GM19239 (cell line): ENCODE results near the gene MANSC1.
"Not testable (repeated sequence)": the region's sequence is repeated elsewhere in the genome, so short reads cannot be mapped to it uniquely, and the experiment has no call there.

Source experiments
- DNase-seq: peaks from one replicate; pipeline ENCODE4 v3.0.0; 2011; ENCODE audit warnings: low spot score; ENCODE audit not compliant: insufficient read length
- FAIRE-seq: peaks from 2 replicates; lab custom pipeline; 2011; peaks lifted over from hg19 to GRCh38; lab: Jason Lieb, UNC

The MANSC1 gene

DNA sequence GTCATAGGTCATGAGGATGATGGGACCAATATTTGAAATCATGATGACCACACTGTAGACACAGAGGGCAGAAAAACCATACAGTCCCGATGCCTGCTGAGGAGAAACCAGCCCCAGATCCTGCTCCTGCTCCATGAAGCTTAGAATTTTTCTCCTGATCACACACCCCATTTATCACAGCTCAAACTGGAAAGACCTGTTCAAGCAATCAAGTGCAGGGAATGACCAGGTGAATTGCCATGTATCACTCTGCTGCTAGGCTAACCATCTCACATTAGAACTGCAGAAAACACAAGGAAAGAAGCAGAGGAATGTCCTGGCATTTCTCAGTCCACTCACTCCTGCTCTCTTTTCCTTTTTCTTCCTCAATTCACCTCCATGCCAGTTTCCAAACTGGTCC lies 18.1 kb downstream of the MANSC1 start:
- no peak for DNase-seq

GRCh38 chr12:12331244-12331771 lies 18.7 kb downstream of the MANSC1 start:
- FAIRE-seq = no peak

More for the DNA sequence above, 18.1 kb downstream of the MANSC1 start:
- FAIRE-seq = no peak

GRCh38 chr12:12327802-12328201 lies 22.2 kb downstream of the MANSC1 start:
- peak; percentile 50 for DNase-seq
- FAIRE-seq = peak; percentile 42

More at GRCh38 chr12:12331244-12331771, 18.7 kb downstream of the MANSC1 start:
- no peak for DNase-seq

GRCh38 chr12:12326262-12326661 lies 23.8 kb downstream of the MANSC1 start:
- FAIRE-seq (no peak), DNase-seq (no peak)

DNA sequence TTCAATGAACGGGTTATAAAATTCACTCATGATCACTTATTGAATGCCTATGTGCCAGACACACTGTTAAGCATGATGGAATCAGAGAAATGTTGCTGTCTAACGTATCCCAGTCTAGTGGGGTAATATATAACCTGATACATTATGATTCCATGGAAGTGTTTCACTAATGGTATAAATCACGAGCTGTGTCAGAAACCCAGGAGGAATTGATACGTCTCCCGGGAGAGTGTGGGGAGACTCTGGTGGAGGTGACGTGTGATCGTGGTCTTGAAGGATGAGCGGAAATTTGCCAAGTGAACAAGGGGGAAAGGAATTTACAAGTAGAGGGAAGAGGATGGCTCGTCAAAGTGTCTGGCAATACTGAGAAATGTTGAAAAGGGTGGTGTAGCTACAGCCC lies 26.5 kb downstream of the MANSC1 start:
- DNase-seq = no peak
- no peak for FAIRE-seq

- no peak for DNase-seq
- FAIRE-seq = no peak
Observed at GRCh38 chr12:12323118-12323517, 26.9 kb downstream of the MANSC1 start.

GRCh38 chr12:12319451-12320183 lies 30.4 kb downstream of the MANSC1 start:
- FAIRE-seq (no peak), DNase-seq (no peak)

DNA sequence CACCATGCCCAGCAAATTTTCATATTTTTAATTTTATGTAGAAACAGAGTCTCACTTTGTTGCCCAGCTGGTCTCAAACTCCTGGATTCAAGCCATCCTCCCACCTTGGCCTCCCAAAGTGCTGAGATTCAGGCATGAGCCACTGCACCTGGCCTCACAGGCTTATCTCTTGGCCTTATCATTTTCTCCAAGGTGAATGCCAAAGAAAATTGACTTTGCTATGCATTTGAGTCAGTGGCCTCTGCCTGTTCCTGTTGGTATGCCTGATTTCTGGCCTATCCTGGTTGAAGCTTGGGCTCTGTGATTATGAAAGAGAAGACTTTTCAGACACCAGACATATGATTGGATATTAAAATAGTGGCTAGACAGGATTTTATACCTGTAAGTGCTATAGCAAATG lies 34.2 kb downstream of the MANSC1 start:
- no peak for DNase-seq
- FAIRE-seq = no peak

GRCh38 chr12:12310695-12311094 lies 39.3 kb downstream of the MANSC1 start:
- FAIRE-seq, DNase-seq: not testable (repeated sequence)

GRCh38 chr12:12305568-12306300 lies 44.3 kb downstream of the MANSC1 start:
- no peak for DNase-seq
- no peak for FAIRE-seq

DNA sequence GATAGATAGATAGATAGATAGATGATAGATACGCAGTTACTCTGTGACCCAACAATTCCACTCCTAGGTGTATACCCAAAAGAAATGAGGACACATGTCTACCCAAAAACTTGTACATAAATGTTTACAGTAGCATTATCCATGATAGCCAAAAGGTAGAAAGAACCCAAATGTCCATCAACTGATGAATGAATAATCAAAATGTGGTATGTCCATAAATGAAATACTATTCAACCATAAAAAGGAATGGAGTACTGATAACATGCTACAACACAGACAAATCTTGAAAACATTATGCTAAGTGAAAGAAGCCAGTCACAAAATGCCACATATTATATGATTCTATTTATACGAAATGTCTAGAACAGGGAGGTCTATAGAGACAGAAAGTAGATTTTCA lies 47.1 kb downstream of the MANSC1 start:
- DNase-seq = no peak
- FAIRE-seq = no peak

GRCh38 chr12:12301122-12301521 lies 48.9 kb downstream of the MANSC1 start:
- DNase-seq = no peak
- no peak for FAIRE-seq

DNA sequence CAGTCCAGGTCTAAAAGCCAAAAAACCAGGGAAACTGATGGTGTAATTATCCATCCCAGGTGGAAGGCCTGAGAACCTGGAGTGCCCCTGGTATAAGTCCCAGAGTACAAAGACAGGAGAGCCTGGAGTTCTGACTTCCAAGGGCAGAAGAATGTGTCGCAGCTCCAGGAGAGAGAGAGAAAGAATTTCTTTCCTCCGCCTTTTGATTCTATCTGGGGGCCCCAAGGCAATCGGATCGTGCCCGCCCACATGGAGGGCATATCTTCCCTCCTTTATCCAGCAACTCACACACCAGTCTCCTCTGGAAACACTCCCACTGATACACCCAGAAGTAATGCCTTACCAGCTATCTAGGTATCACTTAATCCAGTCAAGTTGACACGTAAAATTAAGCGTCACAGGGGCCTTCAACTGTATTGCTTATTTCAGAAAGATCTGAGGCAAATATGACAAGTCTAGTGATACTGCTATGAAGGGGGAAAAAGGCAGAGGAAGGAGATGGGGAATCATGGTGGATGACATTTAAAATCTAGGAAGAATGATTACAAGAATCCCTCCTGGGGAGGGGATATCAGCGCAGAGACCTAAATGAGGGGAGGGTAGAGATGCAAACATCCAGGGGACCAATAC lies 52.7 kb downstream of the MANSC1 start:
- FAIRE-seq = no peak

DNA sequence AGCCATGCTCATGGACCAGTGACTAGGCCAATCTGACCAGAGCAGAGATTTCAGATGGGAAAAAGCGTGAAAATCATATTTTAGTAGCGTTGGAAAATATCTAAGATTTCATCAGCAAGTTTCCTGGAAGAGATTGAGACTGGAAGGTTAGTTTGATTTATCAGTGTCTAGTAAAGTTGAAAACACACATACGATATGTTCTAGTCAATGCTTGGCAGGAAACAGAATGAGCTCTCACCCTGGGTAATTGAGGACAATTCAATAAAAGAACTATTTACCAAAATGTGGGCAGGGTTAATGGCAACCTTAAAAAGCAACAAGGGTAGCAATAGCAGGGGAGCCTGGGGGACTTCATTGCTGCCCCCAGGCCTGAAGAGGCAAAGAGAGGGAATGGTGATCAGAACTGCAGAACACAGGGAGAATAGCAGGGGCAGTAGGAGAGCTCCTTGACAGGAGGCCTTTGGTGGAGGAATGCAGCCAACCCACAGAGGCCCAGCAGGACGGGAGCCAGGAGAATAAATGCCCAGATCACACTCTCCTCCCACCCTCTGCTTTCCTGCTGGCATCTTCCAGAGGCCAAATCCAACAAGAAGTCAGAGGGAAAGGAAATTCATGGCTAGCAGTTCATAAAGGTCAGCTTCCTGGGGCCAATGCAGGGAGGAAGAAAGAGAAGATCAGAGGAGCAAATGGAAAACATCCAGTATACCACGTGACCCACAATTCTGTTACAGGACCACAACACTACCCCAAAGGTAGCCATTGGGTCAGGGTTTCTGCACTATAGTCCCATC lies 55.6 kb downstream of the MANSC1 start:
- FAIRE-seq = no peak
- no peak for DNase-seq

More for the DNA sequence above, 52.7 kb downstream of the MANSC1 start:
- DNase-seq = no peak

DNA sequence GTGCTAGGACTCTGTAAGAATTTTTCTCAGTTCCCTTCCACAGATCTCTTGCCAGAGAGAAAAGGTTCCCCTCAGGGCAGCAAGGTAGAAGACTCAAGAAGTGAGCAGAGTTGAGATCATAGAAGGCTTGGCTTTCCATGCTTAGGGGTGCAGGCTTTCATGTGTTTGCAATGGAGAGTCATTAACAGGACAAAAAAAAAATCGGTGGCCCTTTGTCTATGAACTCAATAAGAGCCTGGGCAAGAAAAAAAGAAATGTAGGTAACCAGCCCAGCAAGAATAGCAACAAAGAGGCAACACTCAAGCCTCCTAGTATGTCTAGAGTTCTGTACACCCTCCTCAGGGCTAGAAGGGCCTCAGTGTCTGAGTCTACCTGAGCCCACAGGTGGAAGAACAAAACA lies 59.8 kb downstream of the MANSC1 start:
- FAIRE-seq (no peak), DNase-seq (no peak)

GRCh38 chr12:12286441-12286840 lies 63.6 kb downstream of the MANSC1 start:
- DNase-seq (no peak), FAIRE-seq (no peak)

DNA sequence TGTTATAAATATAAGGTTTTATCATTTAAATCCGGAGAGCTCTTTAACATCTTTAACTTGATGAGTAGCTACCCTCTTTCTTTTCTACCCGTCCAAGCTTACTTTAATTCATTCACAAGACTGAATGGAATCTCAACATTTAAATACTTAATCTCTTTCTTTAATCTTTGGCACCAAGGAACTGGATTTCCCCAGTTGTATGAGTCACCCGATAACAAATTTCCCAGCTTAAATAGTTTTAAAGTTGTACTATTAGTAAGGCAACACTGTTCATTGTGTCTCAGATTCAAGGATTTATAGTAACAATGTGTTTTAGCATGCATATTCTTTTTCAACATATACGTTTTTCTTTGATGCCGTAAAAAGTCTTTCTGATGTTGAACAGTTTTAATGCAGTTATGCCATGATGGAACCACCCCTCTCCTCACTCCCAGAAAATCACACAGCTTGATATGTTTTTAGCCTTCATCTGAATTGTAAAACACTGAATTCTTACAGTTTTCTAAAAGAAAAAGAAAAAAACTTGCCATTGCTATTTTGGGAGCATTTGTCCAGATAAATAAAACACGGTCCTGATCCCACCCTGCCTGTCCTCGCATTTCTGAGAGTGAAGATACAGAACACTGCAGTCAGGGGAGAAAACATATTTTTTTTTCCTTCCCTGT lies 67.1 kb downstream of the MANSC1 start:
- FAIRE-seq (no peak), DNase-seq (no peak)

GRCh38 chr12:12282202-12282601 lies 67.8 kb downstream of the MANSC1 start:
- no peak for DNase-seq
- no peak for FAIRE-seq

- FAIRE-seq (no peak), DNase-seq (no peak)
Observed at GRCh38 chr12:12281134-12281533, 68.9 kb downstream of the MANSC1 start.

DNA sequence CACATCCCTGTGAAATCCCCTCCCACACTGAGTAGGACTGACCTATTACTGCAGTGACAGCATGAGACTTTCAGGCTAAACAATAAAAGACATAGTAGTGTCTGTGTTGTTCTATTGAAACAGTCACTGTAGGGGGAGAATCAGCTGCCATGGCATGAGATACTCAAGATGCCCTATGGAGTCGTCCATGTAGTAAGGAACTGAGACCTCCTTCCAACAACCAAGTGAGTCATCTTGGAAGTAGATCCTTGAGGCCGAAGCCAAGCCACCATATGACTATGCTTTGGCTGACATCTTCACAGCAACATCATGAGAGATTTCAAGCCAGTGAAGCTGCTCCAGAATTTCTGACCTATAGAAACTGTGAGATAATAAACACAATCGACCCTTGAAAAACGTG lies 71.1 kb downstream of the MANSC1 start:
- FAIRE-seq (no peak), DNase-seq (no peak)
